Raji (cell line): ENCODE measurements around the gene TARP.

Source experiments
- POLR2A ChIP-seq: IDR thresholded peaks from 2 replicates; pipeline ENCODE4 v1.6.1; 2011; ENCODE audit warnings: low read depth, low read length, control low read depth; ENCODE audit not compliant: insufficient read depth

The TARP gene

DNA sequence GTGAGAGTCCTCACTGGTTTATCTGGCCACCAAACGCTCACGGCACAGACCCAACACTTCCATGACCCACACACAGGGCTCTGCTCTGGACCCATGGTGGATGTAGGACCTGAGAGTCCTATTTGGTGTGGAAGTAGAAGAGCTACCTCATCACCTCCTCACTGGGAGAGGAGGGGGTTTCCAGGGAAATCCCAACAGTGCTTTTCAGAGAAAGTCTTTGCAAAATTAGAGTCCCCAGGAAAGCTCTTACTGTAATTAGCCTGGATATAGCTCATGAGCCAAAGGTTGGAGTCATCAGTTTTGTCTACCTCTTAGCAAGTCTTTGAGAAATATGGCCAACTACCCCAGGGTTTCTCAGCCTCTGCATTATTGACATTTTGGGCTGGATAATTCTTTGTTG, 34.7 kb upstream of the TARP start:
- TF ChIP-seq POLR2A, result no peak

DNA sequence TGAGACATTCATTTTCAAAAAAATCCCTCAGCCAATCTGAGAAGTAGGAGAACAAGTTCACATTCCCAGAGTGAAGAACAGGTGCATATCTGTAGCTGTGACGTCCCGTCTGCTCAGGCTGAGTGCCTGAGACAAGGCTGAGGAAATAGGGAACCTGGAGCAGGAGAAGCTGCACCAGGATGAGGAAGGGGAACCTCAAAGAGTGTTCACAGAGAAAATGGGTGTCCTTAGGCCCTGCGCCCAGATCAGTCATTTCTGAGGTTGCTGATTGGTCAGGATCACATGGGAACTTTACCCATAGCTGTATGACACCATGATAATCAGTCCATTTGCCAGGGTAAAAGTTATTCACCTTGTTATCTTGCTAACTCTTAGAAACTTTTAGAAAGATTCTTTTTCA, 34.2 kb upstream of the TARP start:
- no peak for TF ChIP-seq POLR2A

DNA sequence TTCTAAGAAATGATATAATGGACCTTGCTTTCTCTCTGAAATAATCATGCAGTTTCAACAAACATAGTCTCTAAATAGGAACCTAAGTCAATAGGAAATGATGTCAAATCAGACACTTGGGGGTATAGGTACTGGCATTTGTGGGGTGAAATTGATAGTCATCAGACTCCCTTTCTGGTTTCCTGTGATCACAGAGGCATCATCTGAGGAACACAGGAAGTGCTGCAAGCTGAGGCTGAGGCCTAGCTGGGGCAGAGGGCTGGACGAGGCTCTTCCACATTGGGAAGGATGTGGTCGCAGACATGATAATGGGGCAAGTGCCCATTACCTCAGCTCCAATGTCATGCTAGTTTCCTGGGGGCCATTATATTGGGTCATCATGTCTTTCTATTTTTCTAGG, 33.5 kb upstream of the TARP start:
- TF ChIP-seq POLR2A, result no peak

DNA sequence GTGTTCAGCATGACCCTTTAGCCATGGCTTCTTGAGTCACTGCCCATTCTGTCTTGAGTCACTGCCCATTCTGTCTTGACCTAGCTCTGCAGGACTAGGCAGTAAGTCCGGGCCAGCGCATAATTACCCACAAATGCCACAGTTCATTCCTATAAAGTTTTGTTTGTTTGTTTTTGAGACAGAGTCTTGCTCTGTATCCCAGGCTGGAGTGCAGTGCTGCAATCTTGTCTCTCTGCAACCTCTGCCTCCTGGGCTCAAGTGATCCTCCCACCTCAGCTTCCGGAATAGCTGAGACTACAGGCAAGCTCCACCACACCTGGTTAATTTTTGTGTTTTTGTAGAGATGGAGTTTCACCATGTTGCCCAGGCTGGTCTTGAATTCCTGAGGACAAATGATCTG, 32.7 kb upstream of the TARP start:
- no peak for TF ChIP-seq POLR2A

DNA sequence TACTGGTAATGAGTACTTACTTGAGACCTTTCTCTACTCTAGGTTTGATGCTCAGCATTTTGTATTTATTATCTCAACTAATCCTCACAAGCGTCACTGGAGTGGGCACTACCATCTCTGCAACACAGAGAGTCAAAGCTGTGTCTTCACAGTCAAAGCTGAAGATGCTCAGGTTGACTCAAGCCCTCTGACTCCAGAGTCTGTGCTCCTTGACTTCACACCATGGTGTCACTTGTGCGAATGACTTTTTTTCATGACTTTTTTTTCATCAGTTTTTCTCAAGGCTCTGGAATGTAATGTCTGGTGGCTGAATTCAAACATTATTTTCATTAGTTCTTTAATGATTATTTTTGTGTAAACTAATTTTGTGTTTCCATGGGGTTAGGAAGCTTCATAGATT, 30.4 kb upstream of the TARP start:
- no peak for TF ChIP-seq POLR2A

DNA sequence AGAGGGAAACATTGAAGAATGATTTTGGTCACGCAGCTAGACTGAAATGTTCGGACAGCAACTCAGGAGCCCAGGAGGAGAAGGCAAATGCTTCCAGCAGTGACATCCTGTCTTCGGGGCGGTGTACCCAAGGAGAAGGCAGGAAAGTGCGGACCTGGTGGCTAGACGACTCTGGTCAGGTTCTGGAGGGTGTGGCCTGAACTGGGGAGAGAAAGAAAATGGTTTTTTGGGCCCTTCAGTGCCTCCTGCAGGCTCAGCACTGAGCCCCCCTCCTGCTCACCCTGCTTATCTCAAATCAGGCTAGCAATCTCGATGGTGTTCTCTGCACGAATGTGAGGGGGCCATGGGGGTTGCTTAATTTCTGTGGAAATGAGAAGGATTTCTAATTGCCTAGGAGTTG, 26.7 kb upstream of the TARP start:
- TF ChIP-seq POLR2A, result no peak

DNA sequence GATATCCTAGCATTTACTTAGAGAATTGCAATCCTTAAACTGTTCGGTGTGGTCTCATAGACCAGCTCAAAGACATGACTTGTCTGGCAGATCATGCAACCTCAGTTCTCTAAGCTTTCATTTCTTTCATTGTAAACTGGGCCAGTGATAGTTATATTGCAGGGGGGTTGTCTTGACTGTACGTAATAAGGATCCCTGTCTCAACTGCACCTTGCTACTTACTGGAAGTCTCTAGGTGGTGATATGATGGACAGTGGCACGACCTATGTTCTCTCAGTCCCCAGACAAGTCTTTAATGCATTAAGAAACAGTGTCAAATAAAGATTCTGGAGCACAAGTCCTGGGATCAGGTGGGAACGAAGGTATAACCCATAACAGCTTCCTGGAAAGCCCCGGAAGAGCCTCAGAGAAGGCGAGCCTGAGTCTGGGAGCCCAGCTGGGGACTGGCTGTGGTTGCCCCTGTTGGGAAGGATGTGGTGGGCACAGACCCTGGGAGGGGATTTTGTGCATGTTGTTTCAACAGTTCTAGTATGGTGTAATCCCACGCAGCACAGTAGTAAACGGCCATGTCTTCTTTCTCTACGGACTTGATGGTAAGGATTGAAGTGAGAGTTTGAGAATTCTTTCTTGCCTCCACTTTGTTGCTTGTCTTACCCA, 26.0 kb upstream of the TARP start:
- TF ChIP-seq POLR2A, result no peak

DNA sequence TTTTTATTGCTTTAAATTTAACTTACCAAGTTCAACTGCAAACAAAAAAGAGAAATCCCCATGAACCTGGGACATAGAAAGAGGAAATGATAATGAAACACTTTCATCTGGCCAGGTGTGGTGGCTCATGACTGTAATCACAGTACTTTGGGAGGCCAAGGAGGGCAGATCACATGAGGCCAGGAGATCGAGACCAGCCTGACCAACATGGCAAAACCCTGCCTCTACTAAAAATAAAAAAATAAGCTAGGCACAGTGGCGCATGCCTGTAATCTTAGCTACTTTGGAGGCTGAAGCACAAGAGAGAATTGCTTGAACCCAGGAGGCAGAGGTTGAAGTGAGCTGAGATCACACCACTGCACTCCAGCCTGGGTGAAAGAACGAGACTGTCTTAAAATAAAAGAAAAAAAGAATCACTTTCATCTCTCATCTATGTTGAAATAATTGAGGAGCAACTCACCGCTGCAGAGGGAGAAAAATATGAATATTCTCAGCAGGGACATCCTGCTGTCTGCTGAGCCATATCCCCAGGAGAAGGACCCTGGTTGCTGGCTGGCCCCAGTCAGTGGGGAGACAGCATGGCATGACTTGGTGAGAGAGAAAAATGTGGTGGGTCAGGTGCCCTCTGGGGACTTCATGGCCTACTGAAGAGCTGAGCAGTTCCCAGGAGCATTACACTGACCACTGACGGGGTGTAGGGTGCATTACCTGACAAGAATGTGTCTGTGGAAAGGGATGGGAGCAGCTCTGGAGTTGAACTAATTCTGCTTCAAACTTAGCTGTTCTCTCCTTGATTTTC, 22.8 kb upstream of the TARP start:
- no peak for TF ChIP-seq POLR2A

DNA sequence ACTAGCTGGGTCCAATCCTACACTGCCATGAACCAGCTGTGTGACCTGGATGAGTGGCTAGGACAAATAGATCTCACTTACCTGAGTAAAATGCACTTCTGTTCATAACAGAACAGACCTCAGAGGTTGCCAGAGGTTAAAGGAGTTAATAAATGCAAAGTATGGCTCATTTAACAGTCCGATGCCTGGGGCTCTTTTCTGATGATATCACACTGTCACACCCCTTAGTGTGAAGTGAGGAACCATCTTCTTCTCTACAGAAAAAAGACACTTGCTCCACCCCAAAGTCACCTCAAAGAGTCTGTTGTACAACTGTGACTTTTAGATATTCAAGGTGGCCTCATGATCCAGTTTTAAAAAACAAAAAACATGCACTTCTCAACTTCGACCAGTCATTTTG, 21.5 kb upstream of the TARP start:
- no peak for TF ChIP-seq POLR2A

DNA sequence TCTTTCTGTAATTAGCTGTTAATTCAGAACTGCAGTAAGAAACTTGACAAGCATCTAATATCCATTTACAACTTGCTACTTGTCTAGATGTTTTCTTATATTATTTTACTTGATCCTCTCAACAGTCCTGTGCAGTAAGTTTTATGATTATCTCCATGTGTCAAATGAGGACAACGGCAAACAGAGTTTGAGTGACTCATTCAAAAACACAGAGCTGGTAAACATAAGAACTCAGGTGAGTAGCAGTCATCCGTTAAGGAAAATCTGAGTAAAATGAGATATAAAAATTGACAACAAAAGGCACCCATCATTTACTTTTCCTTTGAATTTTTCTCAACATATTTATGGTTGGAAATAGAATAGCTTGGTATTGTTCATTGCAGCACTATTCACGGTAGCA, 19.0 kb upstream of the TARP start:
- TF ChIP-seq POLR2A, result no peak

DNA sequence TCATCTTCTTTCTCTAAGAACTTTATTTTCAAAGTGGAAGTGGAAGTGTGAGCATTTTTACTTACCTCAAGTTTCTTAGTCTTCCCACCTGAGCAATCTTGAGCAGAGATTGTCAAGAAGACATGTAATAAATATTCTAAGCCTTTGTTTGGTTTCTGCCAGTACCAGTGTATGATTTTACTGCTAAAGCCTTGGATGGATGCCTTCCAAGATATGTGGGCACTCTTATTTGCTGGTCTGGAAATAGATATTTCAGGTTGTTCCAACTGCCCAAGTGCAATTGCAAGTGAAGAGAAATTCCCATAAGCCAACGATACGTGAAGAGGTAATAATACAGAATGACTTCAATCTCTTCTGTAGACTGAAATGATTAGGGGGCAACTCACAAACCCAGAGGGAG, 18.2 kb upstream of the TARP start:
- no peak for TF ChIP-seq POLR2A

DNA sequence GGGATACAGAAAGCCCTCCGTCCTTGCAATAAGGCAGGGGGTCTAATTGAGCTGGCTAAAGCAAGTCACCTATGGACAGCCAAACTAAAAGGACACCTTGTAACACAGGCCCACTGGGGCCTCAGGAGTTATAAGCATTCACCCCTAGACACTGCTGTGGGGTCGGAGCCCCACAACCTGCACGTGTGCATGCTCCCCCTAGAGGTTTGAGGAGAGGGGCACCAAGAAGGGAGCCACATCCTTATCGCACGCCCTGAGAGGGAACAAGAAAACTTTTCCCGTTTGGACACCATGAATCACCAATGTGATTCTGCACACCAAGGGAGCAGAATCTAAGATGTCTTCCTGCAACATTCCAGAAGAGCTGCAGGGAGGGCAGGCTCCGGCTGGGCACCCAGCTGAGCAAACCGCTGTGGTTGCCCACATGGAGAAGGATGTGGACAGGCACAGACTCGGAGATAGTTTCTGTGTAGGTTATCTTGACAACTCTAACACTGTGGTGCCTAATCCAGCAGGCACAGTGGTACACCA, 17.7 kb upstream of the TARP start:
- TF ChIP-seq POLR2A, result no peak

DNA sequence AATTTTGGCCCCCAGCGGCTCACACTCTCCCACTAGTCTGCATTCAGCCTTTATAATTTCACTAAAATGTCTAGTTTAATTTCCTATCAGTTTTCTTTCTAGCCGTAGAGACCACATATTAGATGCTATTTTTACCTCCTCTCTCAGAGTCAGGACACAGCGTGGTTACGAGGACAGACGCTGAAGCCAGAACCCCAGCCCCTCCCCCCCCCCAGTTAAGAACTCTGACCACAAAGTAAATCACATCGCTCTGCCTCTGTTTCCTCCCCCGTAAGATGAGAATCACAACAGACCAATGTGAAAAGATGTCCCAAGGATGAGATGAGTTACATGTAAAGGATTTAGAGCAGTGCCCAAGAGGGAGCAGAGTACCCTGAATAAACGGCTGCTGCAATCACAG, 11.1 kb upstream of the TARP start:
- TF ChIP-seq POLR2A, result no peak

DNA sequence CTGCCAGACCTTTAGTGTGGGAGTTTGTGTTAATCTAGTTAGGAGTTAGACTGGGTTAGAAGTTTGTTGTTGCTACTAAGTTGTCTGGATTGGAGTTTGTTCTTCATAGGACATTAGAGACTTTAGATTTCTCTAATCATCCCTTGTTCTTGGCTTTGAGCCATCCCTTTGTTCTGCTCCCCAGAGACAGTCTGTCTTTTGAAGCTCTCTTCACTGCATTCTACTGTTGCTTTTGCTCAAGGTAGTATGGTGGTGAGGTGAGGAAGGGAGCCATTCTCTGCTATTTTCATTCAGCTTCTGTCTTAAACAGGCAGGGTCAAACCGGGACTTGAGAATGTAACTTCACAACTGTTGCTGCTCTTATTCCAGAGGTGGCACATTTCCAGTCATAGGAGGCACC, 10.4 kb upstream of the TARP start:
- no peak for TF ChIP-seq POLR2A

DNA sequence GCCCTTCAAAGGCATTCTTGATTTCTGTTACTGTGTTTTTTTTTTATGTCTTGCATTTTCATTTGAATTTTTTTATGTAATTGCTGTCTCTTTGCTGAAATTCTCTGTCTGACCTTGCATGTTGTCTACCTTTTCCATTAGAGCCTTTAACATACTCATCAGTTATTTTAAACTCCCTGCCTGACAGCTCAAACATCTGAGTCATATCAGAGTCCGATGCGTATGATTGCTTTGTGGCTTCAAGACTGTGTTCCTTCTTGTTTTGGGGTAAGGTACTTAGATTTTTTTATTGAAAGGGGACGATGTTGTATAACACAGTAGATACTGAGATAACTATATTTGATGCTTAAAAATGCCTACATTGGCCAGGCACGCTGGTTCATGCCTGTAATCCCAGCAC, 9.7 kb upstream of the TARP start:
- no peak for TF ChIP-seq POLR2A

DNA sequence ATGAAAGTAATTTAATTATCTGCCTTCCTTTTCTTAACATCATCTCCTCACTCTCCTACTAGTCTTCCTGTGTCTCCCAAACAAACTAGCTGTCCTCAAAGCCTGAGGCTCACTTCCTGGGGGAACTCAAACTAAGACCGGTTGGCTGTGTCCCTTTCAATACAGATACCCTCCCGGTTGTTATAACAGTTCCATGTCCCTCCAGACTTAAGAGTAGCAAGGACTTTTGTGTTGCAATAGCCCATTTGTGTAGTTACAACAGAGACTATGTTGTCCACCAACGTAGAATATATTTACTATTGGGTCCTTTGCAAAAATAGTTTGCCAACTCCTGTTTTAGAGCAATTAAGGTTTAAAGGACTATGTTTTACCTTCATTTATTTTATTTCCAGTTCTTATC, 8.6 kb upstream of the TARP start:
- TF ChIP-seq POLR2A, result no peak
